ENCODE results near the gene ZNF805. TPM values are rescaled to one million over a fixed set of nuclear protein-coding genes. Genes with fewer than 3 reads are reported as not detected.

The ZNF805 gene
- polyA plus RNA-seq, 1 of the 3 experiments (the other 2 are of a cell fraction): 1.5 TPM

GRCh38 chr19:57282011-57282643, 41.7 kb downstream of the ZNF805 start:
- no peak overlapping the region for H3K27ac ChIP-seq (ENCODE audit: low read depth in 2 of 2, low read length in 1 of 2)
- TF ChIP-seq FOSL2 (IDR thresholded peaks at IDR 0.05; ENCODE audit: borderline replicate concordance, low read depth) (no peak), FOXM1 (IDR thresholded peaks at IDR 0.05; ENCODE audit: low read depth) (no peak), TCF12 (IDR thresholded peaks at IDR 0.05) (no peak), TEAD4 (IDR thresholded peaks at IDR 0.05; ENCODE audit: borderline replicate concordance, insufficient read depth) (no peak), RFX5 (IDR thresholded peaks at IDR 0.05; ENCODE audit: low read length) (no peak), GABPA (IDR thresholded peaks at IDR 0.05; ENCODE audit: low read depth) (no peak), MEF2A (IDR thresholded peaks at IDR 0.05; ENCODE audit: borderline replicate concordance, low read depth) (no peak)
- H3K27me3 ChIP-seq (ENCODE audit: insufficient read depth): no peaks in the 10 kb centered on the region
- peak overlapping the region; percentile 94 for H3K4me2 ChIP-seq
- H3K4me3 ChIP-seq (ENCODE audit: low read depth in 2 of 2, low read length in 1 of 2): peak overlapping the region; percentile 66 to 75
- H3K36me3 ChIP-seq (replicated peaks in 1 of 2; ENCODE audit: control insufficient read depth in 1 of 2, insufficient read depth in 2 of 2, low read length in 1 of 2): peaks cover 34 to 36% of the 10 kb centered on the region in 2 experiments
- DNase-seq: no peak
- 66% methylated on average over 5 of the region's 5 CpGs for WGBS (ENCODE audit: low lambda C conversion rate)
- H3K9me3 ChIP-seq: no peaks in the 10 kb centered on the region
- peaks cover 52% of the 10 kb centered on the region for H4K20me1 ChIP-seq (ENCODE audit: insufficient read depth)
- ChIA-PET CTCF (no interaction called here), POLR2A (no interaction called here)
- H3K4me1 ChIP-seq (ENCODE audit: control insufficient read depth in 1 of 2, insufficient read depth in 2 of 2, low read depth in 1 of 2, low read length in 1 of 2): peaks cover 0 to 9% of the 10 kb centered on the region in 2 experiments; a peak in 2 of 4 replicates
- H3K79me2 ChIP-seq (ENCODE audit: insufficient read depth): peaks cover 77% of the 10 kb centered on the region
- no peaks in the 10 kb centered on the region for H3K9me2 ChIP-seq
- H2AFZ ChIP-seq (ENCODE audit: low read depth): no peak overlapping the region
- H3F3A ChIP-seq (replicated peaks; ENCODE audit: insufficient read depth): peaks cover 8% of the 10 kb centered on the region
- H3K9ac ChIP-seq: no peak overlapping the region

- ChIA-PET CTCF (no interaction called here), POLR2A (no interaction called here)
- no peak overlapping the region for H2AFZ ChIP-seq (ENCODE audit: low read depth)
- peaks cover 100% of the 10 kb centered on the region for H3K79me2 ChIP-seq (ENCODE audit: insufficient read depth)
- H3F3A ChIP-seq (replicated peaks; ENCODE audit: insufficient read depth): peaks cover 4% of the 10 kb centered on the region
- no peak overlapping the region for H3K27ac ChIP-seq (ENCODE audit: low read depth in 2 of 2, low read length in 1 of 2)
- peaks cover 37% of the 10 kb centered on the region for H4K20me1 ChIP-seq (ENCODE audit: insufficient read depth)
- H3K4me1 ChIP-seq (ENCODE audit: control insufficient read depth in 1 of 2, insufficient read depth in 2 of 2, low read depth in 1 of 2, low read length in 1 of 2): no peaks in the 10 kb centered on the region
- DNase-seq: no peak
- H3K9me2 ChIP-seq: no peaks in the 10 kb centered on the region
- H3K4me2 ChIP-seq: no peak overlapping the region
- H3K9me3 ChIP-seq: 0 out of 2 replicates have a peak, but pooled peaks cover 2% of the 10 kb centered on the region
- H3K36me3 ChIP-seq (replicated peaks in 1 of 2; ENCODE audit: control insufficient read depth in 1 of 2, insufficient read depth in 2 of 2, low read length in 1 of 2): peaks cover 79 to 93% of the 10 kb centered on the region in 2 experiments
- no peaks in the 10 kb centered on the region for H3K27me3 ChIP-seq (ENCODE audit: insufficient read depth)
- no peak overlapping the region for H3K9ac ChIP-seq
- TF ChIP-seq FOSL2 (IDR thresholded peaks at IDR 0.05; ENCODE audit: borderline replicate concordance, low read depth) (no peak), FOXM1 (IDR thresholded peaks at IDR 0.05; ENCODE audit: low read depth) (no peak), NRF1 (IDR thresholded peaks at IDR 0.05; ENCODE audit: low read depth, low read length) (no peak), PBX3 (IDR thresholded peaks at IDR 0.05) (no peak), CHD2 (IDR thresholded peaks at IDR 0.05; ENCODE audit: low read length, partially characterized antibody) (no peak), GABPA (IDR thresholded peaks at IDR 0.05; ENCODE audit: low read depth) (no peak), RAD21 (IDR thresholded peaks at IDR 0.05; ENCODE audit: low read length) (no peak), ZBTB33 (IDR thresholded peaks at IDR 0.05; ENCODE audit: borderline replicate concordance, low read depth) (no peak), YY1 (IDR thresholded peaks at IDR 0.05; ENCODE audit: low read depth) (no peak), CTCF (IDR thresholded peaks at IDR 0.05) (no peak), GATA2 (CRISPR knock-in tag; IDR thresholded peaks at IDR 0.05) (no peak), SIN3A (IDR thresholded peaks at IDR 0.05; ENCODE audit: borderline replicate concordance, low read depth, low read length) (no peak), RCOR1 (IDR thresholded peaks at IDR 0.05; ENCODE audit: low read length) (no peak), USF2 (IDR thresholded peaks at IDR 0.05; ENCODE audit: borderline replicate concordance, low read depth, low read length) (no peak), MXI1 (IDR thresholded peaks at IDR 0.05; ENCODE audit: low read depth, low read length) (no peak), IRF3 (IDR thresholded peaks at IDR 0.05; ENCODE audit: low read depth, low read length) (no peak), RXRA (IDR thresholded peaks at IDR 0.05; ENCODE audit: borderline replicate concordance, low read depth) (no peak)
- WGBS (ENCODE audit: low lambda C conversion rate): 97% methylated on average over 4 of the region's 4 CpGs
- no peak overlapping the region for H3K4me3 ChIP-seq (ENCODE audit: low read depth in 2 of 2, low read length in 1 of 2)
Measured at GRCh38 chr19:57288373-57288772, 47.9 kb downstream of the ZNF805 start.
